ENCODE data around the gene NKX2-3. TPM values are rescaled to one million over a fixed set of nuclear protein-coding genes. Genes with fewer than 3 reads are reported as not detected.

NKX2-3 gene
- total RNA-seq, 2 experiments from 2014 or later = not detected

GRCh38 chr10:99529591-99530107 is 3.1 kb upstream of the NKX2-3 start:
- Mint-ChIP-seq H3K36me3 (ENCODE audit: low read depth) (peaks cover 2% of the 10 kb centered on the region), H3K9me3 (no peaks in the 10 kb centered on the region), H3K27me3 (ENCODE audit: low read depth) (peaks cover 86% of the 10 kb centered on the region), H3K4me3 (no peak overlapping the region), H3K27ac (no peak overlapping the region), H3K4me1 (ENCODE audit: low read depth) (peaks cover 41% of the 10 kb centered on the region)
- DNase-seq = no peak
- intact Hi-C loops (cut with micrococcal nuclease) = no loop called here
- CTCF ChIA-PET = no interaction called here

DNA sequence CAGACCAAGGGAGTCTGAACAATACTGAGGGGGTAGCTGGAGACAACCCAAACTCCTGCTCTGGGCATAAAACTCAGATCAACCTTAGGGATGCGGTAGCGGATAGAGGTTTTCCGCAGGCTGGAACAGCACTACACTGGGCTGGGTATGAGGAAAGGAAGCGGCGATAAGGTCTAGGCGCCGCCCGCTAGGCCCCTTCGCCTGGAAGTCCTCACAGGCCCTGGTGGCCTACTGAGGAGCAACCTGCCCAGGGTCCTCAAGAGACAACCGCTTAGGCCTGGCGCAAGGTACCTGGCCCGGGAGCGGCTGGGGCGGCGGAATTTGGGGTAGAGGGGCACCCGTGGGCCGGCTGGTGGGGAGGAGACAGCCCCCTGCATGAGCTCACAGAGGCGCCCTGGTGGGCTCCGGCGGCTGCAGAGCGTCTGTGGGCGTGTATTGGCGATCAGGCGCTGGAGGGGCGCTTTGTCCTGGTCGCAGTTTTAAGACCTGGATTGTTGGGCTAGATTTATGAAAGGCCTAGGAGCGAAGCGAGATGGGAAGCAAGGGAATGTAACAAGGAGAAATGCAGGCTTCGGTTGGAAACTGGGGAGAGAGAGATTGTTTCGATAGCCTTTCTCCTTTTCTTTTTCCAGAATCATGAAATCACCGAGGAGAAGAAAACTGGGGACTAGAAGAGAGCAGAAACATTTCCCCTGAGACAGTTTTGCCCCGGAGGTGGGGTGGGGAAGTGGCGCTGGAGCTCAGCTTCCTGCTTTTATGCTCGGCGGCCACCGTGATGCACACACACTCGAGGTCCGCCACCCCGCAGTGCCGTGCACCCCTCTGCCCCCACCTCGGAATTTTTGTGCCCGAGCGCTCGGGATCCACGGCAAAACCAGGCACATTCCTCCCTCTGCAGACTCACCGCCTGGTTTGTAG is 2.4 kb upstream of the NKX2-3 start:
- no peak overlapping the region for H3K27ac Mint-ChIP-seq
- CTCF ChIA-PET = interaction anchor here (2.0 kb wide), 1 partner anchor 95 kb away, joined by 6 read pairs; no protein-coding TSS in a partner anchor
- H3K36me3 Mint-ChIP-seq (ENCODE audit: low read depth) = peaks cover 2% of the 10 kb centered on the region
- H3K27me3 Mint-ChIP-seq (ENCODE audit: low read depth) = peaks cover 84% of the 10 kb centered on the region
- peak overlapping the region; percentile 4 for H3K4me3 Mint-ChIP-seq
- DNase-seq = no peak
- H3K9me3 Mint-ChIP-seq = no peaks in the 10 kb centered on the region
- intact Hi-C loops (cut with micrococcal nuclease) = no loop called here
- H3K4me1 Mint-ChIP-seq (ENCODE audit: low read depth) = peaks cover 45% of the 10 kb centered on the region

DNA sequence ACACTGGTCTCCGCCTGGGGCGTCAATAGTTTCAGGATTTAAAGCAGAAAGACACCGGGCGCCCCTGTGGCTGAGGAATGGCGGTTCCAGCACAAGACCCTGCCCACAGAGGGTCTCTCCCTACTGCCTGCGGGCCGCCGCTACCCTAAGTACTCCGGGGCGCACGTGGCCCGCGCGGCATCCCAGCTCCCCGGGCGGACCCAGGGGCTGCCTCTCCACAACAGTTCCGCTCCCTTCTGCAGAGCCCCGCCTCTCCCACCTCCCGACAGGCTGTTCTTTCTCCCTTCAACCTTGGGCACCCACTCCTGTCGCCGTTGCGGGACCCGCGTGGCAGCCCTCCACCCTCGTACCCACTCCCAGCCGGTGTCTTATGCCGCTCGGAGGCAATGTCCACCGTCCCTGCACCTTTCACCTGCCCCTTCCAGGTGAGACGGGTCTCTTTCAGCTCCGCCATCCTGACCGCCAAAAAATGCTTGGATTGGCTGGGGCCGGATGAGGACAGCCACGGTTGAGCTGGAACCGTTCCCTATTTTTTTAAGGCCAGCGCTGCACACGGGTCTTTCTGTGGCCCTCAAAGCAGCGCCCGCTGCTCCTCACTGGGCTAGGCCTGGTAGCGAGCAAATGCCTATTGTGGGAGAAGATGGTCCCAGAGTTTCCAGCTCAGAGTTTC is 1.6 kb upstream of the NKX2-3 start:
- no peak overlapping the region for H3K27ac Mint-ChIP-seq
- DNase-seq = no peak
- peaks cover 2% of the 10 kb centered on the region for H3K36me3 Mint-ChIP-seq (ENCODE audit: low read depth)
- H3K27me3 Mint-ChIP-seq (ENCODE audit: low read depth) = peaks cover 83% of the 10 kb centered on the region
- CTCF ChIA-PET = interaction anchor here (1.1 to 2.0 kb wide), 2 partner anchors 47 to 95 kb away, joined by 3 to 6 read pairs; no protein-coding TSS in a partner anchor
- intact Hi-C loops (cut with micrococcal nuclease) = no loop called here
- peaks cover 51% of the 10 kb centered on the region for H3K4me1 Mint-ChIP-seq (ENCODE audit: low read depth)
- no peaks in the 10 kb centered on the region for H3K9me3 Mint-ChIP-seq
- H3K4me3 Mint-ChIP-seq = peak overlapping the region; percentile 4

- Mint-ChIP-seq H3K4me1 (ENCODE audit: low read depth) (peaks cover 56% of the 10 kb centered on the region), H3K27me3 (ENCODE audit: low read depth) (peaks cover 82% of the 10 kb centered on the region), H3K27ac (no peak overlapping the region), H3K36me3 (ENCODE audit: low read depth) (peaks cover 2% of the 10 kb centered on the region), H3K9me3 (no peaks in the 10 kb centered on the region), H3K4me3 (peak overlapping the region; percentile 9)
- CTCF ChIA-PET = interaction anchor here (0.6 to 2.0 kb wide), 3 partner anchors 47 to 96 kb away, joined by 3 to 6 read pairs (median 3); no protein-coding TSS in a partner anchor
- no peak for DNase-seq
- intact Hi-C loops (cut with micrococcal nuclease) = no loop called here
These were observed 797 bp upstream of the NKX2-3 start for GRCh38 chr10:99531696-99532593.

DNA sequence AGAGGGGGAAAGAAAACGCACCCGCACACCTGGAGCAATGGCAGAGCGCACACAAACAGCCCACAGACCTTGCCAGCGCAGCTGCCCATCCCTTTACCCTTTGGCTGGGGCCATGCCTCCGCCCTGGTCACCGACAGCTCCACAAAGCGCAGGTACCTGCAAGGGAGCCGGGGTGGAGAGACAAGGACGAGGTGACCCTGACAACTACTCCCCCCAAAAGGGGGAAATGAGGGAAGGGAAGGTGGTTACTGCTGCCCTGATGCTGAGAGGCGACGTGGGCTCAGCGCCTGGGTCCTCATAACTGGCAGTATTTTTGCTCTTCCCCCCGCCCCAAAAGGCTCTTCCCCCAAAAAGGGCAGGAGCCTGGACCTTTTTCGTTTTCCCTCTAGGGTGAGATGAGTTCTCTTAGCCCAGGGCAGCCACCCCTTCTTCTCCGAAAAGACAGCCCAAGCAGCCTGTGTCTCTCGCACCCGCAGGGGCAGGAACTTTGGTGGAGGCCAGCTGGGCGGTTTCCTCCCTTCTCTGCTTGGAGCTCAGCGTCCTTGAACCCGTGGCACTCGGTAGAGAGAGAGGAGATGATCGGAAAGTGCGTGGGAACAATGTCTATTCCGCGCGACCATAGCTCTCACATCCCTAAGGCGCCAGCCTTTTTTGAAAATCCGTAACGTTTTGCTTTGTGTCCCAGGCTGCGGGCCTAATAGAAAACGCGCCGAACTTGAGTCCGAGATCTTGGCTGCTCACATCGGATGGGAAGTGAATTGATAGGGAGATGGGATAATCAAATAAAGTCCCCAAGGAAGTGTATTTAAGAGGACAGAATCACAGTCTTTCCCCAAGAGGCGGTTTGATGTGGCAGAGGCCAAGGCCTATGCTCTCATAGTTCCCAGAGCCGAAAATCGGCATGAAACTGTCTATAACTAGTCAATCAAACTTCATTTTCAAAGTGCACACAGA is 1.0 kb downstream of the NKX2-3 start:
- no peak for DNase-seq
- peaks cover 2% of the 10 kb centered on the region for H3K36me3 Mint-ChIP-seq (ENCODE audit: low read depth)
- H3K4me1 Mint-ChIP-seq (ENCODE audit: low read depth) = peaks cover 53% of the 10 kb centered on the region
- CTCF ChIA-PET = no interaction called here
- H3K27me3 Mint-ChIP-seq (ENCODE audit: low read depth) = peaks cover 87% of the 10 kb centered on the region
- intact Hi-C loops (cut with micrococcal nuclease) = no loop called here
- no peak overlapping the region for H3K27ac Mint-ChIP-seq
- no peak overlapping the region for H3K4me3 Mint-ChIP-seq
- no peaks in the 10 kb centered on the region for H3K9me3 Mint-ChIP-seq

GRCh38 chr10:99534450-99534938 is 1.8 kb downstream of the NKX2-3 start:
- intact Hi-C loops (cut with micrococcal nuclease) = no loop called here
- Mint-ChIP-seq H3K36me3 (ENCODE audit: low read depth) (peaks cover 2% of the 10 kb centered on the region), H3K4me1 (ENCODE audit: low read depth) (peaks cover 51% of the 10 kb centered on the region), H3K9me3 (no peaks in the 10 kb centered on the region), H3K27me3 (ENCODE audit: low read depth) (peaks cover 87% of the 10 kb centered on the region), H3K27ac (no peak overlapping the region), H3K4me3 (peak overlapping the region; percentile 55)
- CTCF ChIA-PET = interaction anchor here (0.9 kb wide), 1 partner anchor 12 kb away, joined by 3 read pairs; no protein-coding TSS in a partner anchor
- no peak for DNase-seq

- CTCF ChIA-PET = interaction anchor here (0.9 kb wide), 2 partner anchors 11 to 12 kb away, joined by 3 read pairs; no protein-coding TSS in a partner anchor
- peaks cover 86% of the 10 kb centered on the region for H3K27me3 Mint-ChIP-seq (ENCODE audit: low read depth)
- no peak overlapping the region for H3K27ac Mint-ChIP-seq
- peak; percentile 12 for DNase-seq
- no peaks in the 10 kb centered on the region for H3K9me3 Mint-ChIP-seq
- peak overlapping the region; percentile 55 for H3K4me3 Mint-ChIP-seq
- H3K4me1 Mint-ChIP-seq (ENCODE audit: low read depth) = peaks cover 48% of the 10 kb centered on the region
- peaks cover 2% of the 10 kb centered on the region for H3K36me3 Mint-ChIP-seq (ENCODE audit: low read depth)
- intact Hi-C loops (cut with micrococcal nuclease) = no loop called here
These were observed 2.4 kb downstream of the NKX2-3 start for GRCh38 chr10:99534939-99535763.

- H3K27me3 Mint-ChIP-seq (ENCODE audit: low read depth) = peaks cover 81% of the 10 kb centered on the region
- H3K27ac Mint-ChIP-seq = no peak overlapping the region
- H3K4me1 Mint-ChIP-seq (ENCODE audit: low read depth) = peaks cover 46% of the 10 kb centered on the region
- no peak for DNase-seq
- no peaks in the 10 kb centered on the region for H3K9me3 Mint-ChIP-seq
- no peak overlapping the region for H3K4me3 Mint-ChIP-seq
- peaks cover 2% of the 10 kb centered on the region for H3K36me3 Mint-ChIP-seq (ENCODE audit: low read depth)
- intact Hi-C loops (cut with micrococcal nuclease) = no loop called here
- CTCF ChIA-PET = interaction anchor here (0.9 kb wide), 2 partner anchors 10 to 12 kb away, joined by 3 read pairs; no protein-coding TSS in a partner anchor
These were observed 3.1 kb downstream of the NKX2-3 start for GRCh38 chr10:99535764-99536337.

DNA sequence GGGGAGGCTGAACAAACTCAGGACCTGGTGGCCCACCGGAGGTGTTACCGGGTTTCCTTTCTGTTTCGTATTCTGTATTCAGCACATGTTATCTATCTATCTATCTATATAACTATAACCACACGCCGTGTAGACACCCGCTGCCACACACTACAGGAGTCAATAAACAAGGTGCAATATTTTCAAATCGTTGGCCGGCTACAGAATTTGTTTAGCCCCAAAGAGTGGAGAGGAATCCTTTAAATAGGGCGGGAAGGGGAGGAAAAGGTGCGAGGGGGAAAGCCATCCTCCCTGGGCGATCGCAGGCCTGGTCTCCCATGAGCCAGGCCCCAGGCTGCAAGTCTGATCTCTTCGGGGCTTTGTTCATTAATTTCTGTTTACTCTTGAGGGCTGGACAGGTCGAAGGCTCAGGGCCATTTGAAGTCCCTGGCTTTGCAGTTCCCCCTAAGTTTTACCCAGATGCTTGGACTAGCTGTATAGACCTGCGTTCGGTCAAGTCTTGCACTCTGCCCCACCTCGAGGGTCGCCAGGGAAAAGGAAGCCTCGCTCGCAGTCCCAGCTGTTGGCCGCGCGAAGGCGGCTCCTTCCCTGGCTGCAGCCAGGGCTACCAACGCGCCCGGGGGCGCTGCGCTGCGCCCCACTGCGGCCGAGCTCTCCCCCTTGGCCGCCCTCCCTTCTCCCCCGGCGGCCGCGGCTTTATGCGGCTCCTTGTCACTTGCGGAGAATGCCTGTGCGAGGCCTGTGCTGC is 3.8 kb downstream of the NKX2-3 start:
- CTCF ChIA-PET = no interaction called here
- intact Hi-C loops (cut with micrococcal nuclease) = no loop called here
- H3K9me3 Mint-ChIP-seq = no peaks in the 10 kb centered on the region

More for the DNA sequence above, 3.8 kb downstream of the NKX2-3 start:
- Mint-ChIP-seq H3K36me3 (ENCODE audit: low read depth) (peaks cover 2% of the 10 kb centered on the region), H3K4me1 (ENCODE audit: low read depth) (peaks cover 43% of the 10 kb centered on the region), H3K27me3 (ENCODE audit: low read depth) (peaks cover 80% of the 10 kb centered on the region), H3K27ac (no peak overlapping the region), H3K4me3 (peak overlapping the region; percentile 15)
- peak; percentile 16 for DNase-seq
